GM10266 (cell line): ENCODE measurements around the gene SLC38A7.
"Not testable (repeated sequence)": the region's sequence is repeated elsewhere in the genome, so short reads cannot be mapped to it uniquely, and the experiment has no call there.

ENCODE experiments used
- DNase-seq: peaks from one replicate; pipeline ENCODE4 v3.0.0; 2012; ENCODE audit errors: extremely low spot score
- CTCF ChIP-seq: IDR thresholded peaks from 2 replicates; pipeline ENCODE4 v1.5.1; 2012; ENCODE audit warnings: mild to moderate bottlenecking, low read depth; ENCODE audit not compliant: control insufficient read depth, insufficient read depth; ENCODE audit errors: missing control alignments

SLC38A7 gene

GRCh38 chr16:58699151-58699550 is 14.6 kb upstream of the SLC38A7 start:
- TF ChIP-seq CTCF = no peak
- no peak for DNase-seq

GRCh38 chr16:58695368-58695767 is 10.8 kb upstream of the SLC38A7 start:
- no peak for TF ChIP-seq CTCF
- no peak for DNase-seq

GRCh38 chr16:58692450-58692849 is 7.9 kb upstream of the SLC38A7 start:
- DNase-seq = no peak
- TF ChIP-seq CTCF = no peak

- DNase-seq = not testable (repeated sequence)
These were observed 2.6 kb upstream of the SLC38A7 start for GRCh38 chr16:58686985-58687706.

- DNase-seq = no peak
- TF ChIP-seq CTCF = no peak
These were observed 497 bp upstream of the SLC38A7 start for GRCh38 chr16:58685084-58685449.

- TF ChIP-seq CTCF = no peak
- DNase-seq = no peak
These were observed 593 bp downstream of the SLC38A7 start for GRCh38 chr16:58684001-58684353.

- no peak for DNase-seq
- TF ChIP-seq CTCF = no peak
These were observed 4.8 kb downstream of the SLC38A7 start for GRCh38 chr16:58679763-58680162.

- no peak for DNase-seq
- no peak for TF ChIP-seq CTCF
These were observed 5.9 kb downstream of the SLC38A7 start for GRCh38 chr16:58678716-58679115.
